Transverse colon (tissue), 3 donors: ENCODE measurements around the gene SLC5A5.

Experiments used
- EP300 ChIP-seq: sonication (generic); formaldehyde crosslinking; IDR thresholded peaks from one replicate; pipeline ENCODE4 v1.6.1; 2017; ENCODE audit warnings: antibody characterized with exemption, low read depth
- TF ChIP-seq, protein P1 (sequence below), 5 experiments: fragments of 200-600 bp in 3 of 5; fragments of 450-650 bp in 2 of 5; sonication (generic) in 3 of 5; IDR thresholded peaks; 1 replicate in 2 of 5; 2 replicates in 3 of 5; pipeline ENCODE4 v1.5.1; 2016 to 2017; ENCODE audit warnings: antibody characterized with exemption in 5 of 5, inconsistent platforms in 3 of 5, mild to moderate bottlenecking in 2 of 5, moderate library complexity in 1 of 5

DNA sequence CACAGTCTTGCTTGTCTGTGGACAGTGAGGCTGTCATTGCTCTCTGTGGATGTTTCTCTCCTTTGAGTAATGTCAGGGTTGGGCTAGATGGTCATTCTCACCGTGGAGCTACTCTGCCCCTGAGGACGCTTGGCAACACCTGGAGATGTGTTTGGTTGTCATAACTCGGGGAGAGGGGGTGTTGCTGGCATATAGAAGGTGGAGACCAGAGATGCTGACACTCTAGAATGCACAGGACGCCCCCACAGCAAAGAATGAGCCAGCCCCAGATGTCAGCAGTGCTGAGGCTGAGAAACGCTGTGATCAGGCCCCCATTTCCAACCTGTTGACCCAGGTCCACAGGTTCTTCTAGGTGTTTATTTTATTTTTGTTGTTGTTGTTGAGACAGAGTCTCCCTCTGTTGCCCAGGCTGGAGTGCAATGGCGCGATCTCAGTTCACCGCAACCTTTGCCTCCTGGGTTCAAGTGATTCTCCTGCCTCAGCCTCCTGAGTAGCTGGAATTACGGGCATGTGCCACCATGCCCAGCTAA is 65.7 kb downstream of the SLC5A5 start:
- TF ChIP-seq EP300, result no peak
- TF ChIP-seq, protein P1, sequence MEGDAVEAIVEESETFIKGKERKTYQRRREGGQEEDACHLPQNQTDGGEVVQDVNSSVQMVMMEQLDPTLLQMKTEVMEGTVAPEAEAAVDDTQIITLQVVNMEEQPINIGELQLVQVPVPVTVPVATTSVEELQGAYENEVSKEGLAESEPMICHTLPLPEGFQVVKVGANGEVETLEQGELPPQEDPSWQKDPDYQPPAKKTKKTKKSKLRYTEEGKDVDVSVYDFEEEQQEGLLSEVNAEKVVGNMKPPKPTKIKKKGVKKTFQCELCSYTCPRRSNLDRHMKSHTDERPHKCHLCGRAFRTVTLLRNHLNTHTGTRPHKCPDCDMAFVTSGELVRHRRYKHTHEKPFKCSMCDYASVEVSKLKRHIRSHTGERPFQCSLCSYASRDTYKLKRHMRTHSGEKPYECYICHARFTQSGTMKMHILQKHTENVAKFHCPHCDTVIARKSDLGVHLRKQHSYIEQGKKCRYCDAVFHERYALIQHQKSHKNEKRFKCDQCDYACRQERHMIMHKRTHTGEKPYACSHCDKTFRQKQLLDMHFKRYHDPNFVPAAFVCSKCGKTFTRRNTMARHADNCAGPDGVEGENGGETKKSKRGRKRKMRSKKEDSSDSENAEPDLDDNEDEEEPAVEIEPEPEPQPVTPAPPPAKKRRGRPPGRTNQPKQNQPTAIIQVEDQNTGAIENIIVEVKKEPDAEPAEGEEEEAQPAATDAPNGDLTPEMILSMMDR (IDR thresholded peaks at IDR 0.05), result no peak
